ENCODE measurements around the gene NFS1. TPM values are rescaled to one million over a fixed set of nuclear protein-coding genes. Genes with fewer than 3 reads are reported as not detected.
"Not testable (repeated sequence)": the region's sequence is repeated elsewhere in the genome, so short reads cannot be mapped to it uniquely, and the experiment has no call there.

Gene NFS1
- total RNA-seq, 3 donors from 2014 or later = 31.7 to 39.7 (median 36.1) TPM

DNA sequence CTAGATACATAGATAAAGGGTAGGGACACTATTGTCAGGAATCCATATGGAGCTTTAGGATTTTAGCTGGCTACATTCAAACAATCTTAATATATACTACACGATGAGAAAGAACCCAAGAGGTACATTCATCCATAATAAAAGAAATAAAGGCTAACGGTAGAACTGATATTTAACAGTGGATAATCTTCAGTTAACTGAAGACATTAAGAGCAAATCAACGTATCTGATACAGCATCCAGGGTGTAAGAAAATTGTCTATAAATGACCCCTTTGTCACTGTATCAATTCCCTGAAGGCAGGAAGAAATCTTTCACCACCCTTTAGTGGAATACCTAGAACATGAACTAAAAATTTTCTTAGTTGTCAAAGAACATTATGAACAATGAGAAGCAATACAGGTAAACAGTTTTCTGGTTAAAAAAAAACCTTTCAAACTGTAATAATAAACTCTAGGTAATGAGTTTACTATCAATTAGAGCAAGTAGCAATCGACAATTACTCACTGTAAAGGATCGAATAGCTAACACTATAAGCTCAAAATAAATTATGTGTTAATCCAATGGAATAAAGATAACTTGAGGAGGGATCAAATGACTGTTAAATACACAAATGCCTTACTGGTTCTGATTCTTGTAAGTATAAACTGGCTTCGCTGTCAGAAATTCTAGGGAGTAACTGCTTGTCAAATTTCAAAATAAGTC is 11.9 kb upstream of the NFS1 start:
- intact Hi-C loops (cut with DNase I; ENCODE audit: low total_unique reads) = no loop called here
- H3K4me1 ChIP-seq = peaks cover 3 to 5% of the 10 kb centered on the region in 2 donors
- TF ChIP-seq POLR2AphosphoS5 (IDR thresholded peaks at IDR 0.05) (no peak), POLR2A (IDR thresholded peaks at IDR 0.05) (no peak)
- TF ChIP-seq, protein P1, sequence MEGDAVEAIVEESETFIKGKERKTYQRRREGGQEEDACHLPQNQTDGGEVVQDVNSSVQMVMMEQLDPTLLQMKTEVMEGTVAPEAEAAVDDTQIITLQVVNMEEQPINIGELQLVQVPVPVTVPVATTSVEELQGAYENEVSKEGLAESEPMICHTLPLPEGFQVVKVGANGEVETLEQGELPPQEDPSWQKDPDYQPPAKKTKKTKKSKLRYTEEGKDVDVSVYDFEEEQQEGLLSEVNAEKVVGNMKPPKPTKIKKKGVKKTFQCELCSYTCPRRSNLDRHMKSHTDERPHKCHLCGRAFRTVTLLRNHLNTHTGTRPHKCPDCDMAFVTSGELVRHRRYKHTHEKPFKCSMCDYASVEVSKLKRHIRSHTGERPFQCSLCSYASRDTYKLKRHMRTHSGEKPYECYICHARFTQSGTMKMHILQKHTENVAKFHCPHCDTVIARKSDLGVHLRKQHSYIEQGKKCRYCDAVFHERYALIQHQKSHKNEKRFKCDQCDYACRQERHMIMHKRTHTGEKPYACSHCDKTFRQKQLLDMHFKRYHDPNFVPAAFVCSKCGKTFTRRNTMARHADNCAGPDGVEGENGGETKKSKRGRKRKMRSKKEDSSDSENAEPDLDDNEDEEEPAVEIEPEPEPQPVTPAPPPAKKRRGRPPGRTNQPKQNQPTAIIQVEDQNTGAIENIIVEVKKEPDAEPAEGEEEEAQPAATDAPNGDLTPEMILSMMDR (IDR thresholded peaks at IDR 0.05) = no peak
- peak overlapping the region in 1 of 2 donors; percentile 17 for H3K27ac ChIP-seq
- peaks cover 12% of the 10 kb centered on the region for H3K36me3 ChIP-seq
- H3K27me3 ChIP-seq = no peaks in the 10 kb centered on the region
- H3K4me3 ChIP-seq = no peak overlapping the region
- H3K9me3 ChIP-seq = no peaks in the 10 kb centered on the region
- no peak for DNase-seq (ENCODE audit: low spot score in 2 of 2)

DNA sequence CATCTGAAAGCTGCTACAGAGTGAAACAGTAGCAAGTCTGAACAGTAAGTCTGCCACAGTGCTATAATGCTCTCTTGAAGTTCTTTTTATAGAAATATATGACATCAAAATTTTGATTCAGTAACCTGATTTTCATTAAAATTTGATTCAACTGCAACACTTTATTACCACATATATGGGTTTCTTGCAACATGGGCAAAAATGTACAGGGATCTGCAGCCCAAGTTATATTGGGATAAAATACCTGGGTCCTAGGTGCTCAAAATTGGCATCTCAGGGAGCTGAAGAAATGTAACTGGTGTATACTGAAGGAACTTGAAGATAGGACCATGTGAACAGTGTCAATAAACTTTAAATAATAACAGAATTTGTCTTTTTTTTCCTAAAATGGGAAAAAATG is 10.9 kb upstream of the NFS1 start:
- TF ChIP-seq, protein P1 (IDR thresholded peaks at IDR 0.05) = no peak
- TF ChIP-seq POLR2AphosphoS5 (IDR thresholded peaks at IDR 0.05) (no peak), POLR2A (IDR thresholded peaks at IDR 0.05) (no peak)
- peaks cover 3 to 5% of the 10 kb centered on the region in 2 donors for H3K4me1 ChIP-seq
- DNase-seq (ENCODE audit: low spot score in 2 of 2) = no peak
- H3K27ac ChIP-seq = no peak overlapping the region
- intact Hi-C loops (cut with DNase I; ENCODE audit: low total_unique reads) = no loop called here
- H3K4me3 ChIP-seq = no peak overlapping the region
- no peaks in the 10 kb centered on the region for H3K27me3 ChIP-seq
- H3K9me3 ChIP-seq = no peaks in the 10 kb centered on the region
- H3K36me3 ChIP-seq = peaks cover 11% of the 10 kb centered on the region

DNA sequence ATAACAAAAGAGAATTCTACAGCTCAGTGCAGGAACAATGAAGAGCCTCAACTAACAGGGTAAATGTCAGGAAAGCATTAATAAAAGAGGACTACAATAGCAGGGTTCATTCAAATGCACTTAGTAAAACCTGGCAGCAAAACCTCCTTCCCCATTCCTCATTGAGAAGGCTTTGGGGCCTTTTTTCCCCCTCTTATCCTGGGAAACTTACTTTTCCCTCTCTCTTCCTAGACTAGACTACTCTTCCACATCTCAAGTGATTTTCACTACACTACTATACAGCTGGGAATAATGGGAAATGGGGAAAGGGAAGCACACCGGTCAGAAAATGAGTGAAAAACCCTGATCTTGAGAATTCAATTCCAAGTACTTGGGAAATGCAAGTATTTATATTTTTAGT is 10.1 kb upstream of the NFS1 start:
- intact Hi-C loops (cut with DNase I; ENCODE audit: low total_unique reads) = no loop called here
- Histone ChIP-seq H3K4me3 (no peak overlapping the region), H3K36me3 (peaks cover 10% of the 10 kb centered on the region), H3K27me3 (no peaks in the 10 kb centered on the region), H3K9me3 (no peaks in the 10 kb centered on the region), H3K4me1 (peaks cover 3 to 5% of the 10 kb centered on the region in 2 donors), H3K27ac (no peak overlapping the region)
- no peak for TF ChIP-seq POLR2A (IDR thresholded peaks at IDR 0.05)
- no peak for TF ChIP-seq POLR2AphosphoS5 (IDR thresholded peaks at IDR 0.05)
- TF ChIP-seq, protein P1 (IDR thresholded peaks at IDR 0.05) = no peak
- DNase-seq (ENCODE audit: low spot score in 2 of 2) = no peak

DNA sequence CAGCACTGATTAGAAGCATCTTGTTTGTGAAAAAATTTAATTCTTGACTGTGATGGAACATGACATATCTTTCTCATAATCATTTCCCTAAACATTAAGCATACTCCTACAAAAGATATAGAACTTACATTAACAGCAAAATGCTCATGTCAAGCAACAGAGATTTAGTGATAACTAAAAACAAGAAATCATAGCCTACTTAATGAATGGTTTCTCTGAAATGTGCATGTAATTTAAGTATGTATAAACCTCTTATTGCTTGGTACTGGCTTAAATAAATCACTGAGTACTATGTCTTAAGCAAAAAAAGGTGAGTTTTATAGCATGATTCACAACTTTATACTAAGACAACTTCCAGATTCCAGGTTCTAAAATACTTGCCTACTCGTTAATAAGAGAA is 9.3 kb upstream of the NFS1 start:
- Histone ChIP-seq H3K36me3 (peaks cover 4% of the 10 kb centered on the region), H3K27me3 (no peaks in the 10 kb centered on the region), H3K9me3 (no peaks in the 10 kb centered on the region), H3K27ac (no peak overlapping the region), H3K4me3 (no peak overlapping the region), H3K4me1 (peaks cover 3 to 5% of the 10 kb centered on the region in 2 donors)
- no peak for DNase-seq (ENCODE audit: low spot score in 2 of 2)
- no peak for TF ChIP-seq POLR2A (IDR thresholded peaks at IDR 0.05)
- TF ChIP-seq, protein P1 (IDR thresholded peaks at IDR 0.05) = no peak
- TF ChIP-seq POLR2AphosphoS5 (IDR thresholded peaks at IDR 0.05) = no peak
- intact Hi-C loops (cut with DNase I; ENCODE audit: low total_unique reads) = no loop called here

DNA sequence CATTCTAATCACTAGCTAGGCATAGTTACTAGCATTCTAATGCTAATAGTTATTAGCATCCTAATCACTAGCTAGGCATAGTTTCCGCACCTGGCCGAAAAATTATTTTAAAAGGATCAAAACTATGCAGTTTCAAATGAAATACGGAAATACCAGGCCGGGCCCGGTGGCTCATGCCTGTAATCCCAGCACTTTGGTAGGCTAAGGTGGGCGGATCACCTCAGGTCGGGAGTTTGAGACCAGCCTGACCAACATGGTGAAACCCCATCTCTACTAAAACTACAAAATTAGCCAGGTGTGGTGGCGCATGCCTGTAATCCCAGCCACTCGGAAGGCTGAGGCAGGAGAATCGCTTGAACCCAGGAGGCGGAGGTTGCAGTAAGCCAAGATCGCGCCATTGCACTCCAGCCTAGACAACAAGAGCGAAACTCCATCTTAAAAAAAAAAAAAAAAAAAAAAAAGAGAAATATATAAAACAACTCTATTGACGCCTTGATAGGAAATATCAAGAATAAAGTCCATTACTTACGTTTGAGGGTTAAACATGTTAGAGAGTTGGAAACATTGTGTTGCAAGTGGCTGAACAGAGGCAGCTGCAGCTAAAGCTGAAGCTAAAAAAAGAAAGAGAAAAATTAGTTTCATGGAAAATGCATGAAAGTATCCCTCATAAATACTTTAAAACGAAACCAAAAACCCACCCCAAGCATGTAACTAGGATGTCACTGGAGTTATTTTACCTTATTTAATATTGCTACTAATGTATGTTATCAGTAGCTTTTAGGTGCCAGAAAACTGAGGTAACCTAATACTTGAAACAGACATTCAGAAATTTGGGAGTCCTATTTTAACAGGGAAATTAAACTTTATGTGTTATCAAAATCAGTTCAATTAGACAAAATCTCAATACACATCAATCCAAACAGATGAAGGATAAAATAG is 7.7 kb upstream of the NFS1 start:
- H3K27ac ChIP-seq; intact Hi-C loops (cut with DNase I; ENCODE audit: low total_unique reads); DNase-seq (ENCODE audit: low spot score in 2 of 2); H3K4me3 ChIP-seq; H3K27me3 ChIP-seq; H3K36me3 ChIP-seq; H3K4me1 ChIP-seq; H3K9me3 ChIP-seq: not testable (repeated sequence)

DNA sequence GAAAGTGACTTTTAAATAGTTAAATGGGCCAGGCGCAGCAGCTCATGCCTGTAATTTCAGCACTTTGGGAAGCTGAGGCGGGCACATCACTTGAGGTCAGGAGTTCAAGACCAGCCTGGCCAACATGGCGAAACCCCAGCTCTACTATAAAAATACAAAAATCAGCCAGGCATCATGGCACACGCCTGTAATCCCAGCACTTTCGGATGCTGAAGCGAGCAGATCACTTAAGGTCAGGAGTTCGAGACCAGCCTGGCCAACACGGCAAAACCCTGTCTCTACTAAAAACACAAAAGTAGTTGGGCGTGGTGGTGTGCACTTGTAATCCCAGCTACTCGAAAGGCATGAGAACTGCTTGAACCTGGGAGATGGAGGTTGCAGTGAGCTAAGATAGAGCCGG is 6.7 kb upstream of the NFS1 start:
- H3K4me3 ChIP-seq; H3K27me3 ChIP-seq; H3K4me1 ChIP-seq; H3K27ac ChIP-seq; intact Hi-C loops (cut with DNase I; ENCODE audit: low total_unique reads); H3K36me3 ChIP-seq; H3K9me3 ChIP-seq; DNase-seq (ENCODE audit: low spot score in 2 of 2): not testable (repeated sequence)
